Astrocyte (in vitro differentiated cells and primary cell): Measurements from ENCODE around the gene CRHR2. TPM values are rescaled to one million over a fixed set of nuclear protein-coding genes. Genes with fewer than 3 reads are reported as not detected.

Experiments used
- DNase-seq: peaks from one replicate; pipeline ENCODE4 v3.0.0-alpha.2; 2010; ENCODE audit warnings: low read depth
- FAIRE-seq: peaks from 2 replicates; lab custom pipeline; 2011; peaks lifted over from hg19 to GRCh38; lab: Jason Lieb, UNC
- H2AFZ ChIP-seq: 2 replicates; pipeline ENCODE4 v1.6.0; 2012; ENCODE audit warnings: low read depth, low read length, inconsistent platforms
- H3K27ac ChIP-seq: 2 replicates; pipeline ENCODE4 v1.5.1; 2011; ENCODE audit warnings: low read depth, low read length, inconsistent platforms
- H3K27me3 ChIP-seq: 2 replicates; pipeline ENCODE4 v1.6.0; 2011; ENCODE audit warnings: low read length, inconsistent platforms; ENCODE audit not compliant: insufficient read depth
- H3K36me3 ChIP-seq: 2 replicates; pipeline ENCODE4 v1.5.1; 2011; ENCODE audit warnings: low read length, inconsistent platforms; ENCODE audit not compliant: insufficient read depth
- H3K4me1 ChIP-seq: 2 replicates; pipeline ENCODE4 v1.5.1; 2011; ENCODE audit warnings: low read length, inconsistent platforms; ENCODE audit not compliant: insufficient read depth
- H3K4me2 ChIP-seq: 2 replicates; pipeline ENCODE4 v1.6.0; 2012; ENCODE audit warnings: low read length, inconsistent platforms
- H3K4me3 ChIP-seq: 2 replicates; pipeline ENCODE4 v1.5.1; 2011; ENCODE audit warnings: low read depth, mild to moderate bottlenecking, low read length, inconsistent platforms; ENCODE audit not compliant: insufficient read depth
- H3K79me2 ChIP-seq: 2 replicates; pipeline ENCODE4 v1.6.0; 2012; ENCODE audit warnings: mild to moderate bottlenecking, low read length, inconsistent platforms; ENCODE audit not compliant: insufficient read depth
- H3K9ac ChIP-seq: 2 replicates; pipeline ENCODE4 v1.6.0; 2012; ENCODE audit warnings: mild to moderate bottlenecking, low read length, inconsistent platforms
- H3K9me3 ChIP-seq: 2 replicates; pipeline ENCODE4 v1.5.1; 2012; ENCODE audit warnings: low read depth, mild to moderate bottlenecking, low read length, inconsistent platforms; ENCODE audit not compliant: insufficient read depth
- H4K20me1 ChIP-seq: 2 replicates; pipeline ENCODE4 v1.6.0; 2012; ENCODE audit warnings: low read length, inconsistent platforms; ENCODE audit not compliant: insufficient read depth
- H3K27ac Mint-ChIP-seq: one replicate; pipeline ENCODE4 v1.8.0; 2021; ENCODE audit warnings: mild to moderate bottlenecking, mixed read lengths; ENCODE audit not compliant: unreplicated experiment
- H3K27me3 Mint-ChIP-seq: one replicate; pipeline ENCODE4 v1.8.0; 2021; ENCODE audit warnings: low read depth, mixed read lengths; ENCODE audit not compliant: unreplicated experiment
- H3K36me3 Mint-ChIP-seq: one replicate; pipeline ENCODE4 v1.8.0; 2021; ENCODE audit warnings: low read depth, mixed read lengths; ENCODE audit not compliant: unreplicated experiment
- H3K4me1 Mint-ChIP-seq: one replicate; pipeline ENCODE4 v1.8.0; 2021; ENCODE audit warnings: low read depth, mixed read lengths; ENCODE audit not compliant: unreplicated experiment
- H3K4me3 Mint-ChIP-seq: one replicate; pipeline ENCODE4 v1.8.0; 2021; ENCODE audit warnings: mild to moderate bottlenecking, moderate library complexity, mixed read lengths; ENCODE audit not compliant: unreplicated experiment
- H3K9me3 Mint-ChIP-seq: one replicate; pipeline ENCODE4 v1.8.0; 2021; ENCODE audit warnings: mild to moderate bottlenecking, mixed read lengths; ENCODE audit not compliant: unreplicated experiment
- CTCF ChIP-seq: IDR thresholded peaks from 2 replicates; pipeline ENCODE4 v1.5.1; 2011; ENCODE audit warnings: low read depth, mild to moderate bottlenecking, inconsistent platforms, low read length, moderate library complexity; ENCODE audit not compliant: insufficient read depth
- EZH2 ChIP-seq: IDR thresholded peaks from 2 replicates; pipeline ENCODE4 v1.6.1; 2012; ENCODE audit warnings: mild to moderate bottlenecking, low read length, inconsistent platforms; ENCODE audit not compliant: insufficient read depth
- total RNA-seq: library from RNA; stranded (reverse); gene quantifications from 2 replicates; pipeline ENCODE4 v1.2.1, GENCODE V29; 2021

The CRHR2 gene
- total RNA-seq, 1 donor from 2014 or later: not detected

GRCh38 chr7:30690011-30690410 is 7.8 kb upstream of the CRHR2 start:
- no peak overlapping the region for H3K4me3 Mint-ChIP-seq
- no peak for FAIRE-seq
- H3K27me3 ChIP-seq: peaks cover 5% of the 10 kb centered on the region
- no peak overlapping the region for H3K4me2 ChIP-seq
- H3K4me1 Mint-ChIP-seq: peaks cover 1% of the 10 kb centered on the region
- DNase-seq: no peak
- H3K79me2 ChIP-seq: no peaks in the 10 kb centered on the region
- H3K9ac ChIP-seq: no peak overlapping the region
- no peak for TF ChIP-seq EZH2
- H3K4me1 ChIP-seq: no peaks in the 10 kb centered on the region
- H2AFZ ChIP-seq: no peak overlapping the region
- peaks cover 2% of the 10 kb centered on the region for H3K9me3 Mint-ChIP-seq
- no peaks in the 10 kb centered on the region for H4K20me1 ChIP-seq
- no peak overlapping the region for H3K4me3 ChIP-seq
- H3K27ac Mint-ChIP-seq: no peak overlapping the region
- no peaks in the 10 kb centered on the region for H3K36me3 ChIP-seq
- H3K27ac ChIP-seq: no peak overlapping the region
- H3K9me3 ChIP-seq: no peaks in the 10 kb centered on the region
- H3K36me3 Mint-ChIP-seq: no peaks in the 10 kb centered on the region
- peaks cover 39% of the 10 kb centered on the region for H3K27me3 Mint-ChIP-seq

- H3K4me3 Mint-ChIP-seq: no peak overlapping the region
- no peaks in the 10 kb centered on the region for H3K4me1 ChIP-seq
- no peaks in the 10 kb centered on the region for H3K79me2 ChIP-seq
- no peak overlapping the region for H3K4me3 ChIP-seq
- H3K9me3 Mint-ChIP-seq: peaks cover 2% of the 10 kb centered on the region
- no peak overlapping the region for H3K9ac ChIP-seq
- DNase-seq (no peak), FAIRE-seq (no peak)
- H2AFZ ChIP-seq: no peak overlapping the region
- H3K4me1 Mint-ChIP-seq: peaks cover 8% of the 10 kb centered on the region
- H3K27me3 Mint-ChIP-seq: peaks cover 48% of the 10 kb centered on the region
- H3K4me2 ChIP-seq: no peak overlapping the region
- H3K27me3 ChIP-seq: peaks cover 16% of the 10 kb centered on the region
- H3K36me3 Mint-ChIP-seq: no peaks in the 10 kb centered on the region
- no peaks in the 10 kb centered on the region for H3K9me3 ChIP-seq
- no peaks in the 10 kb centered on the region for H4K20me1 ChIP-seq
- TF ChIP-seq CTCF (no peak), EZH2 (no peak)
- no peak overlapping the region for H3K27ac ChIP-seq
- H3K27ac Mint-ChIP-seq: peak overlapping the region; percentile 41
- no peaks in the 10 kb centered on the region for H3K36me3 ChIP-seq
Measured at GRCh38 chr7:30688718-30689221, 6.5 kb upstream of the CRHR2 start.

- no peak for TF ChIP-seq CTCF
- no peak for TF ChIP-seq EZH2
- H3K36me3 Mint-ChIP-seq: no peaks in the 10 kb centered on the region
- no peak overlapping the region for H3K4me3 Mint-ChIP-seq
- H3K79me2 ChIP-seq: no peaks in the 10 kb centered on the region
- no peak overlapping the region for H2AFZ ChIP-seq
- H3K4me3 ChIP-seq: no peak overlapping the region
- DNase-seq (no peak), FAIRE-seq (no peak)
- no peak overlapping the region for H3K27ac Mint-ChIP-seq
- no peaks in the 10 kb centered on the region for H3K4me1 ChIP-seq
- no peak overlapping the region for H3K4me2 ChIP-seq
- no peaks in the 10 kb centered on the region for H3K9me3 ChIP-seq
- H3K27me3 Mint-ChIP-seq: peaks cover 50% of the 10 kb centered on the region
- H4K20me1 ChIP-seq: no peaks in the 10 kb centered on the region
- H3K4me1 Mint-ChIP-seq: peaks cover 8% of the 10 kb centered on the region
- peaks cover 27% of the 10 kb centered on the region for H3K27me3 ChIP-seq
- no peak overlapping the region for H3K9ac ChIP-seq
- H3K27ac ChIP-seq: no peak overlapping the region
- peaks cover 2% of the 10 kb centered on the region for H3K9me3 Mint-ChIP-seq
- H3K36me3 ChIP-seq: no peaks in the 10 kb centered on the region
Measured at GRCh38 chr7:30687604-30688003, 5.3 kb upstream of the CRHR2 start.
